Type B pancreatic cell (in vitro differentiated cells): ENCODE results near the gene WAPL. TPM values are rescaled to one million over a fixed set of nuclear protein-coding genes. Genes with fewer than 3 reads are reported as not detected.
"Not testable (repeated sequence)": the region's sequence is repeated elsewhere in the genome, so short reads cannot be mapped to it uniquely, and the experiment has no call there.

ENCODE experiments used
- DNase-seq: peaks from one replicate; pipeline ENCODE4 v3.0.0; 2021; ENCODE audit warnings: mixed read lengths; ENCODE audit not compliant: unreplicated experiment; ENCODE audit errors: extremely low spot score
- H3K27ac Mint-ChIP-seq: 2 replicates; pipeline ENCODE4 v1.8.0; 2021; ENCODE audit warnings: mild to moderate bottlenecking, mixed read lengths
- H3K27me3 Mint-ChIP-seq: 2 replicates; pipeline ENCODE4 v1.8.0; 2021; ENCODE audit warnings: mixed read lengths
- H3K36me3 Mint-ChIP-seq: 2 replicates; pipeline ENCODE4 v1.8.0; 2021; ENCODE audit warnings: mixed read lengths
- H3K4me1 Mint-ChIP-seq: one replicate; pipeline ENCODE4 v1.8.0; 2021; ENCODE audit warnings: mixed read lengths; ENCODE audit not compliant: unreplicated experiment
- H3K4me3 Mint-ChIP-seq: 2 replicates; pipeline ENCODE4 v1.8.0; 2021; ENCODE audit warnings: mild to moderate bottlenecking, mixed read lengths
- H3K9me3 Mint-ChIP-seq: 2 replicates; pipeline ENCODE4 v1.8.0; 2021; ENCODE audit warnings: mixed read lengths
- CTCF ChIP-seq: fragments of 200-600 bp; sonication (generic); conservative IDR thresholded peaks from 2 replicates; pipeline ENCODE4 v1.5.0; 2021; ENCODE audit warnings: antibody characterized with exemption, mild to moderate bottlenecking
- total RNA-seq: library from RNA; stranded (reverse); gene quantifications from 2 replicates; pipeline ENCODE4 v1.2.1, GENCODE V29; 2021; ENCODE audit warnings: low replicate concordance

WAPL gene
- total RNA-seq, 1 donor from 2014 or later, result 42.4 TPM

- no peak overlapping the region for H3K4me3 Mint-ChIP-seq
Observed at GRCh38 chr10:86392723-86393094, 128.9 kb downstream of the WAPL start.

GRCh38 chr10:86391986-86392722, 129.4 kb downstream of the WAPL start:
- H3K27me3 Mint-ChIP-seq, result peaks cover 62% of the 10 kb centered on the region
- H3K9me3 Mint-ChIP-seq, result no peaks in the 10 kb centered on the region
- H3K36me3 Mint-ChIP-seq, result no peaks in the 10 kb centered on the region
- TF ChIP-seq CTCF, result no peak
- H3K27ac Mint-ChIP-seq, result no peak overlapping the region
- no peak for DNase-seq
- no peak overlapping the region for H3K4me3 Mint-ChIP-seq
- peaks cover 9% of the 10 kb centered on the region for H3K4me1 Mint-ChIP-seq

More at GRCh38 chr10:86392723-86393094, 128.9 kb downstream of the WAPL start:
- no peak for TF ChIP-seq CTCF
- Mint-ChIP-seq H3K9me3 (no peaks in the 10 kb centered on the region), H3K4me1 (peaks cover 9% of the 10 kb centered on the region), H3K27me3 (peaks cover 62% of the 10 kb centered on the region), H3K36me3 (no peaks in the 10 kb centered on the region), H3K27ac (no peak overlapping the region)
- no peak for DNase-seq

- Mint-ChIP-seq H3K27ac (no peak overlapping the region), H3K9me3 (no peaks in the 10 kb centered on the region), H3K4me3 (no peak overlapping the region), H3K36me3 (no peaks in the 10 kb centered on the region), H3K4me1 (peaks cover 9% of the 10 kb centered on the region), H3K27me3 (peaks cover 58% of the 10 kb centered on the region)
- no peak for DNase-seq
- TF ChIP-seq CTCF, result no peak
Observed at GRCh38 chr10:86391236-86391840, 130.3 kb downstream of the WAPL start.

GRCh38 chr10:86390337-86391120, 131.1 kb downstream of the WAPL start:
- H3K27ac Mint-ChIP-seq, result no peak overlapping the region
- DNase-seq, result no peak
- H3K4me3 Mint-ChIP-seq, result no peak overlapping the region
- H3K27me3 Mint-ChIP-seq, result peaks cover 59% of the 10 kb centered on the region
- no peaks in the 10 kb centered on the region for H3K36me3 Mint-ChIP-seq
- peaks cover 9% of the 10 kb centered on the region for H3K4me1 Mint-ChIP-seq
- no peak for TF ChIP-seq CTCF
- no peaks in the 10 kb centered on the region for H3K9me3 Mint-ChIP-seq

- Mint-ChIP-seq H3K27me3 (peaks cover 66% of the 10 kb centered on the region), H3K4me1 (peaks cover 9% of the 10 kb centered on the region), H3K4me3 (peak overlapping the region; percentile 86), H3K36me3 (no peaks in the 10 kb centered on the region), H3K27ac (no peak overlapping the region), H3K9me3 (no peaks in the 10 kb centered on the region)
- TF ChIP-seq CTCF, result no peak
- DNase-seq, result no peak
Observed at GRCh38 chr10:86389441-86390193, 132.0 kb downstream of the WAPL start.

GRCh38 chr10:86389109-86389440, 132.5 kb downstream of the WAPL start:
- H3K4me1 Mint-ChIP-seq, H3K9me3 Mint-ChIP-seq, H3K36me3 Mint-ChIP-seq, DNase-seq, H3K27ac Mint-ChIP-seq: not testable (repeated sequence)
- H3K4me3 Mint-ChIP-seq, result peak overlapping the region; percentile 86
- H3K27me3 Mint-ChIP-seq, result peaks cover 67% of the 10 kb centered on the region
